ENCODE measurements around the gene APPL1. TPM values are rescaled to one million over a fixed set of nuclear protein-coding genes. Genes with fewer than 3 reads are reported as not detected.
"Not testable (repeated sequence)": the region's sequence is repeated elsewhere in the genome, so short reads cannot be mapped to it uniquely, and the experiment has no call there.

Gene APPL1
- total RNA-seq, 1 experiment from 2014 or later = 34.6 TPM

GRCh38 chr3:57292897-57293526 lies 65.5 kb downstream of the APPL1 start:
- BruUV-seq (replicated peaks) = no TSS peak
- no peak overlapping the region for H3K4me2 ChIP-seq (ENCODE audit: low read length)
- no peak for ATAC-seq
- peaks cover 5% of the 10 kb centered on the region for H3K4me1 ChIP-seq (ENCODE audit: insufficient read depth, low read length)
- no peak overlapping the region for H2AFZ ChIP-seq (ENCODE audit: low read length)
- H3K9me2 ChIP-seq (replicated peaks; ENCODE audit: low read length) = no peaks in the 10 kb centered on the region
- ChIA-PET POLR2A (ENCODE audit: unreplicated experiment) (no interaction called here), CTCF (no interaction called here)
- no peaks in the 10 kb centered on the region for H3K9me3 ChIP-seq (ENCODE audit: low read length)
- H4K20me1 ChIP-seq (ENCODE audit: low read length) = no peaks in the 10 kb centered on the region
- no peak for DNase-seq
- no peaks in the 10 kb centered on the region for H3K79me2 ChIP-seq (ENCODE audit: low read length)
- TF ChIP-seq EZH2 (IDR thresholded peaks at IDR 0.05; ENCODE audit: low read length, unreplicated experiment) = no peak
- no peak overlapping the region for H3K27ac ChIP-seq (ENCODE audit: low read length)
- no peaks in the 10 kb centered on the region for H3F3A ChIP-seq (ENCODE audit: low read length, unreplicated experiment)
- H3K4me3 ChIP-seq (ENCODE audit: low read length) = no peak overlapping the region
- H3K9ac ChIP-seq (ENCODE audit: low read length) = no peak overlapping the region
- intact Hi-C loops (cut with micrococcal nuclease) = no loop called here
- H3K27me3 ChIP-seq (ENCODE audit: low read length) = no peaks in the 10 kb centered on the region
- H3K36me3 ChIP-seq (ENCODE audit: low read depth, low read length) = no peaks in the 10 kb centered on the region

GRCh38 chr3:57298041-57298440 lies 70.5 kb downstream of the APPL1 start:
- TF ChIP-seq, protein P1, sequence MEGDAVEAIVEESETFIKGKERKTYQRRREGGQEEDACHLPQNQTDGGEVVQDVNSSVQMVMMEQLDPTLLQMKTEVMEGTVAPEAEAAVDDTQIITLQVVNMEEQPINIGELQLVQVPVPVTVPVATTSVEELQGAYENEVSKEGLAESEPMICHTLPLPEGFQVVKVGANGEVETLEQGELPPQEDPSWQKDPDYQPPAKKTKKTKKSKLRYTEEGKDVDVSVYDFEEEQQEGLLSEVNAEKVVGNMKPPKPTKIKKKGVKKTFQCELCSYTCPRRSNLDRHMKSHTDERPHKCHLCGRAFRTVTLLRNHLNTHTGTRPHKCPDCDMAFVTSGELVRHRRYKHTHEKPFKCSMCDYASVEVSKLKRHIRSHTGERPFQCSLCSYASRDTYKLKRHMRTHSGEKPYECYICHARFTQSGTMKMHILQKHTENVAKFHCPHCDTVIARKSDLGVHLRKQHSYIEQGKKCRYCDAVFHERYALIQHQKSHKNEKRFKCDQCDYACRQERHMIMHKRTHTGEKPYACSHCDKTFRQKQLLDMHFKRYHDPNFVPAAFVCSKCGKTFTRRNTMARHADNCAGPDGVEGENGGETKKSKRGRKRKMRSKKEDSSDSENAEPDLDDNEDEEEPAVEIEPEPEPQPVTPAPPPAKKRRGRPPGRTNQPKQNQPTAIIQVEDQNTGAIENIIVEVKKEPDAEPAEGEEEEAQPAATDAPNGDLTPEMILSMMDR (conservative IDR thresholded peaks at IDR 0.05; ENCODE audit: low read depth, low read length) = peak; percentile 34; the same call in 1 of the 2 replicates
- TF ChIP-seq EZH2 (IDR thresholded peaks at IDR 0.05; ENCODE audit: low read length, unreplicated experiment) = no peak
- intact Hi-C loops (cut with micrococcal nuclease) = loop anchor here (5.0 kb wide), 1 partner anchor 61 kb away; no protein-coding TSS in a partner anchor
- Histone ChIP-seq H3K79me2 (ENCODE audit: low read length) (no peaks in the 10 kb centered on the region), H3K9ac (ENCODE audit: low read length) (no peak overlapping the region), H3K4me3 (ENCODE audit: low read length) (no peak overlapping the region), H3K27ac (ENCODE audit: low read length) (no peak overlapping the region), H3K9me2 (replicated peaks; ENCODE audit: low read length) (no peaks in the 10 kb centered on the region), H3K27me3 (ENCODE audit: low read length) (no peaks in the 10 kb centered on the region), H3K36me3 (ENCODE audit: low read depth, low read length) (no peaks in the 10 kb centered on the region), H3F3A (ENCODE audit: low read length, unreplicated experiment) (no peaks in the 10 kb centered on the region), H4K20me1 (ENCODE audit: low read length) (no peaks in the 10 kb centered on the region), H3K9me3 (ENCODE audit: low read length) (no peaks in the 10 kb centered on the region), H2AFZ (ENCODE audit: low read length) (peak overlapping the region; percentile 53), H3K4me1 (ENCODE audit: insufficient read depth, low read length) (peaks cover 11% of the 10 kb centered on the region), H3K4me2 (ENCODE audit: low read length) (peak overlapping the region; percentile 52)
- ChIA-PET POLR2A (ENCODE audit: unreplicated experiment) (no interaction called here), CTCF (no interaction called here)
- DNase-seq (peak; percentile 88), ATAC-seq (peak; percentile 100)
- BruUV-seq (replicated peaks) = no TSS peak

DNA sequence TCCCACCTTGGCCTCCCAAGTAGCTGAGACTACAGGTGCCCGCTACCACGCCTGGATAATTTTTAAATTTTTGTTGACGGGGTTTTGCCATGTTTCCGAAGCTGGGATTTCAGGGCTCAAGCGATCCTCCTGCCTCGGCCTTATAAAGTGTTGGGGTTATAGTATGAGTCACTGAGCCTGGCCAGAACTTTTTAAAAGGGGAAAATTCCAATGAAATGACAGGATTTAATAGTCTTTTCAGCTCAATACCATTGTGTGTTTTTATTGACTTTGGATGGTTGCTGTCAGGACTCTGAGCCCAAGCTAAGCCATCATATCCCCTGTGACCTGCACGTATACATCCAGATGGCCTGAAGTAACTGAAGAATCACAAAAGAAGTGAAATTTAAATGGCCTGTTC lies 76.0 kb downstream of the APPL1 start:
- H3K79me2 ChIP-seq (ENCODE audit: low read length); POLR2A ChIA-PET (ENCODE audit: unreplicated experiment); BruUV-seq (replicated peaks); H3K36me3 ChIP-seq (ENCODE audit: low read depth, low read length); H3K9ac ChIP-seq (ENCODE audit: low read length); H3F3A ChIP-seq (ENCODE audit: low read length, unreplicated experiment); intact Hi-C loops (cut with micrococcal nuclease); H4K20me1 ChIP-seq (ENCODE audit: low read length); H3K4me3 ChIP-seq (ENCODE audit: low read length); H3K9me2 ChIP-seq (replicated peaks; ENCODE audit: low read length); H3K27me3 ChIP-seq (ENCODE audit: low read length); H3K9me3 ChIP-seq (ENCODE audit: low read length): not testable (repeated sequence)
- Histone ChIP-seq H3K4me2 (ENCODE audit: low read length) (peak overlapping the region; percentile 42), H3K4me1 (ENCODE audit: insufficient read depth, low read length) (peaks cover 15% of the 10 kb centered on the region), H3K27ac (ENCODE audit: low read length) (peak overlapping the region; percentile 31), H2AFZ (ENCODE audit: low read length) (peak overlapping the region; percentile 60; the same call in 1 of the 2 replicates)
- CTCF ChIA-PET = interaction anchor here (0.7 kb wide), 1 partner anchor 635 kb away, joined by 3 read pairs; no protein-coding TSS in a partner anchor
- DNase-seq (peak; percentile 81), ATAC-seq (peak; percentile 96)

GRCh38 chr3:57309769-57310360 lies 82.3 kb downstream of the APPL1 start:
- Histone ChIP-seq H3K79me2 (ENCODE audit: low read length) (no peaks in the 10 kb centered on the region), H3K27ac (ENCODE audit: low read length) (no peak overlapping the region), H3K9me2 (replicated peaks; ENCODE audit: low read length) (no peaks in the 10 kb centered on the region), H4K20me1 (ENCODE audit: low read length) (no peaks in the 10 kb centered on the region), H3K27me3 (ENCODE audit: low read length) (no peaks in the 10 kb centered on the region), H2AFZ (ENCODE audit: low read length) (no peak overlapping the region), H3K36me3 (ENCODE audit: low read depth, low read length) (no peaks in the 10 kb centered on the region), H3K4me3 (ENCODE audit: low read length) (no peak overlapping the region), H3K9me3 (ENCODE audit: low read length) (no peaks in the 10 kb centered on the region), H3K4me1 (ENCODE audit: insufficient read depth, low read length) (no peaks in the 10 kb centered on the region), H3F3A (ENCODE audit: low read length, unreplicated experiment) (no peaks in the 10 kb centered on the region), H3K9ac (ENCODE audit: low read length) (no peak overlapping the region), H3K4me2 (ENCODE audit: low read length) (no peak overlapping the region)
- ChIA-PET POLR2A (ENCODE audit: unreplicated experiment) (no interaction called here), CTCF (no interaction called here)
- ATAC-seq (no peak), DNase-seq (no peak)
- no TSS peak for BruUV-seq (replicated peaks)
- TF ChIP-seq EZH2 (IDR thresholded peaks at IDR 0.05; ENCODE audit: low read length, unreplicated experiment) (no peak), EZH2phosphoT487 (IDR thresholded peaks at IDR 0.05; ENCODE audit: borderline replicate concordance, low read length) (no peak)
- TF ChIP-seq, protein P1 (conservative IDR thresholded peaks at IDR 0.05; ENCODE audit: low read depth, low read length) = no peak
- intact Hi-C loops (cut with micrococcal nuclease) = no loop called here

Measured in PC-3 (cell line).